HUES48 (cell line): ENCODE measurements around the gene SLC16A4.
"Not testable (repeated sequence)": the region's sequence is repeated elsewhere in the genome, so short reads cannot be mapped to it uniquely, and the experiment has no call there.

Experiments
- H3K27ac ChIP-seq: one replicate; pipeline ENCODE4 v1.7.0; 2013; ENCODE audit warnings: low read depth, low read length, inconsistent platforms
- H3K27me3 ChIP-seq: 2 replicates; pipeline ENCODE4 v1.6.1; 2013; ENCODE audit warnings: mild to moderate bottlenecking, low read length; ENCODE audit not compliant: control insufficient read depth, insufficient read depth
- H3K36me3 ChIP-seq: 2 replicates; pipeline ENCODE4 v1.6.1; 2013; ENCODE audit warnings: low read length; ENCODE audit not compliant: control insufficient read depth, insufficient read depth
- H3K4me1 ChIP-seq: 2 replicates; pipeline ENCODE4 v1.6.1; 2013; ENCODE audit warnings: mild to moderate bottlenecking, low read length; ENCODE audit not compliant: control insufficient read depth, insufficient read depth
- H3K4me3 ChIP-seq: 2 replicates; pipeline ENCODE4 v1.5.1; 2013; ENCODE audit warnings: mild to moderate bottlenecking, low read depth, low read length
- H3K9ac ChIP-seq: 2 replicates; pipeline ENCODE4 v1.6.1; 2013; ENCODE audit warnings: mild to moderate bottlenecking, low read depth, low read length, moderate library complexity
- H3K9me3 ChIP-seq: 2 replicates; pipeline ENCODE4 v1.6.1; 2013; ENCODE audit warnings: low read length; ENCODE audit not compliant: control insufficient read depth, insufficient read depth

The SLC16A4 gene

DNA sequence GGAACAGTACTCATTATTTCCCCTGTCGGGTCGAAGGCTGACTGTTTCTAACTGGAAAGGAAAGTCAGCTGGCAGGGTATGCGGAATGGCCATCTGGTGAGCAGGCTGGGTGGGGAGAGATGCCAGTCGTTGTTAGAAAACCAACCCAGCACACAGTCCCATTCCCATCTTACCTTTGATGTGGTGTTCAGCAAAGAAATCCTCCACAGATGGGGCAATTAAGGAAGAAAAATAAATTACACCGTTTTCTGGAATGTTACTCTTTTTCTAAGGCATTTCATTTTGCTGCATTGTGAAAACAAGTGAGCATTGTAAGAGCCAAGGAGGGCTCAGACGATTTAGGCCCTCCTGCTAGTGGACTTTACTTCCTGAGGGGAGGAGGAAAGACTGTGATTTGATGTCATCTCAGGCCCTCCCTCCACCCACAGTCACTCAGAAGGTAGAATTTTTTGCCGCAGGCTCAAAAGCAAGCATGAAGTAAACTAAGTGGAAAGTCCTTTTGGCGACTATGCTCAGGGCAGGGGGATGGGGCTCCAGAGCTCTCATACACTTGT, at the start of gene SLC16A4:
TSS of gene SLC16A4 (minus strand) at position 335 of the 554 bp plus-strand sequence. CDS start 1,703 bp downstream, outside the sequence.
- Histone ChIP-seq H3K36me3 (peaks cover 4% of the 10 kb centered on the region; the same call in 1 of the 2 replicates), H3K9me3 (no peaks in the 10 kb centered on the region), H3K9ac (no peak within 1 kb of the TSS), H3K27ac (peak within 1 kb of the TSS; percentile 36), H3K4me1 (peaks cover 17% of the 10 kb centered on the region), H3K4me3 (no peak within 1 kb of the TSS), H3K27me3 (no peaks in the 10 kb centered on the region)

DNA sequence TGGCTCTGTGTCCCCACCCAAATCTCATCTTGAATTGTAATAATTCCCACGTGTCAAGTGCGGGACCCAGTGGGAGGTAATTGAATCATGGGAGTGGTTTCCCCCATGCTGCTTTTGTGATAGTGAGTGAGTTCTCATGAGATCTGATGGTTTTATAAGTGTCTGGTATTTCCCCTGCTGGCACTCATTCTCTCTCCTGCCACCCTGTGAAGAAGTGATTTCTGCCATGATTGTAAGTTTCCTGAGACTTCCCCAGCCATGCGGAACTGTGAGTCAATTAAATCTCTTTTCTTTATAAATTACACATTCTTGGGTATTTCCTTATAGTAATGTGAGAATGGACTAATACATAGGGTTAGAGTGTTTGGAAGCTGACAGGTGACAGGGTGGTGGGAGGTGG, 49.0 kb upstream of the SLC16A4 start:
- H3K4me3 ChIP-seq, H3K27me3 ChIP-seq, H3K27ac ChIP-seq, H3K36me3 ChIP-seq, H3K9me3 ChIP-seq, H3K9ac ChIP-seq, H3K4me1 ChIP-seq: not testable (repeated sequence)

DNA sequence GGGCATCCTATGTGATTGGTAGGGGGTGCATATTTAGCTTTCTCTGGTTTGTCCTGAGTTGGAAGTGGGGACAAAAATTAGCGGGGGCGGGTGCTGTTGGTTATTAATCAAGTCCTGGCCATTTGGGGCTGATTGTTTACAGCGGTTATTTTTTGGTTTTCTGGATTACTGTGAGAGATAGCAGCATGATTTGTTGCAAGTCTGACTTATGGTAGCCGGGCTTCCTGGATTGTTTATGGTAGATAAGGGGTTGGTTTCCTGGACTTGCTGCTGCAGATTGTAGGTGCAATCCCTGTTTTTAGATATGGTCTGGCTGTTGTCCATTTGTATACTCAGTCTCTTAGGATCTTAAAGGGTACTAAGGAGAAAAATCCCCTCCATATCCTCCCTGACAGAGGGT, 48.1 kb upstream of the SLC16A4 start:
- Histone ChIP-seq H3K36me3 (no peaks in the 10 kb centered on the region), H3K9ac (no peak overlapping the region), H3K4me1 (peaks cover 5% of the 10 kb centered on the region), H3K27ac (no peak overlapping the region), H3K27me3 (no peaks in the 10 kb centered on the region), H3K4me3 (no peak overlapping the region), H3K9me3 (no peaks in the 10 kb centered on the region)

DNA sequence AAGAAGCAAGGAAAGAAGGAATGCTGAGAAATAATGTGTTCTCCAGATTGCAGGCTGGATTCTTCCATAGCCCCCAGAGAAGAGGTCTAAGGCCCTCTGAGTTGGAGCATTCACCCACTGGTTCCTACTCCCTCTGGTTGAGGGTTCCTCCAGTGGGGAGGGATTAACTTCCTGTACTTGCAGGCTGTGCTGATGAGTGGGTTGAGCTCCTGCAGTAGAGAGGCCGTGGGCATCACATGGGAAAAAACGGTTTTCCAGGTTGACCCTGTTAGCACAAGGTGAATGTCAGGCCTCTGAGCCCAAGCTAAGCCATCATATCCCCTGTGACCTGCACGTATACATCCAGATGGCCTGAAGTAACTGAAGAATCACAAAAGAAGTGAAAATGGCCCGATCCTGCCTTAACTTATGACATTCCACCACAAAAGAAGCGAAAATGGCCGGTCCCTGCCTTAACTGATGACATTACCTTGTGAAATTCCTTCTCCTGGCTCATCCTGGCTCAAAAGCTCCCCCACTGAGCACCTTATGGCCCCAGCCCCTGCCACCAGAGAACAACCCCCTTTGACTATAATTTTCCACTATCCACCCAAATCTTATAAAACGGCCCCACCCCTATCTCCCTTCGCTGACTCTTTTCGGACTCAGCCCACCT, 46.9 kb upstream of the SLC16A4 start:
- H3K27me3 ChIP-seq, H3K9ac ChIP-seq, H3K9me3 ChIP-seq, H3K36me3 ChIP-seq, H3K4me3 ChIP-seq: not testable (repeated sequence)
- peaks cover 11% of the 10 kb centered on the region for H3K4me1 ChIP-seq
- H3K27ac ChIP-seq = peak overlapping the region; percentile 57

DNA sequence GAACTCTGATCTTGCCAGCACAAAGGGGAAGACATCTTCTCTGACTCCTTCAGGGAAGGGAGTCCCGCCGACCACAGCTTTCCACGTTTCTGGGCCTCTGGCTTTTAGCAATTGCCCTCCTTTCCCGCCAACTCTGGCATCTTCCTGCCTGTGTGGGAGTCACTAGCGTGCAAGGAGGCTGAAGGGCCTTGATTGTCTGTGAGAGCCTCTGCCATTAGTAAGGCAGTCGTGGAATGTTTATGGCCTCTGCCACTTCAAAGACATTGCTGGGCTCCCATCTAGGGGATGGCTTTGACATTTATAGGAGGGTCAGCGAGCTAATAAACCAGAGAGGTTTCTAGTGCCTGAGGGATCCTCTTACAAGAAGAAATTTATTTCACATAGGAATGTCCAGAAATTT, 45.8 kb upstream of the SLC16A4 start:
- H3K36me3 ChIP-seq = no peaks in the 10 kb centered on the region

DNA sequence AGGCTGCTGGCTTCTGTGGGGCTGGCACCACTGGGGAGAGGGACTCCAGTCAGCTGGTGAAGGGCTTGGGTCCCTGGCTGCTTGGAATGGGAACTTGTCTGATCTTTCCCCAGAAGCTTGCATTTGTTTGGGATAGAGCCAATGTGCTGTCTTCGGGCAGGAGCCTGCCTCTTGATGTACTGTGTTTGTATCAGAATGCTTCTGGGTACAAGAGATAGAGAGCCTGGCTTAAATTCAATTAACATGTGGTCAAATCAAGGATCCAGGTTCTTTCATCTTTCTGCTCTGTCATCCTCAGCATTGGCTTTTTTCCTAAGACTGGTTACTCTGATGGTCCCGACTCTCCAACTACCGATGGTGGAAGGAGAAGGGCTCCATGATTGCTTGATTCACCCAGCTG, 44.1 kb upstream of the SLC16A4 start:
- Histone ChIP-seq H3K9ac (no peak overlapping the region), H3K4me1 (peaks cover 11% of the 10 kb centered on the region), H3K4me3 (no peak overlapping the region), H3K36me3 (no peaks in the 10 kb centered on the region), H3K9me3 (no peaks in the 10 kb centered on the region), H3K27ac (no peak overlapping the region), H3K27me3 (no peaks in the 10 kb centered on the region)

More for the DNA sequence above, 45.8 kb upstream of the SLC16A4 start:
- H3K27ac ChIP-seq = no peak overlapping the region
- no peak overlapping the region for H3K9ac ChIP-seq
- H3K4me1 ChIP-seq = peaks cover 11% of the 10 kb centered on the region
- no peaks in the 10 kb centered on the region for H3K27me3 ChIP-seq
- H3K9me3 ChIP-seq = no peaks in the 10 kb centered on the region
- H3K4me3 ChIP-seq = no peak overlapping the region

DNA sequence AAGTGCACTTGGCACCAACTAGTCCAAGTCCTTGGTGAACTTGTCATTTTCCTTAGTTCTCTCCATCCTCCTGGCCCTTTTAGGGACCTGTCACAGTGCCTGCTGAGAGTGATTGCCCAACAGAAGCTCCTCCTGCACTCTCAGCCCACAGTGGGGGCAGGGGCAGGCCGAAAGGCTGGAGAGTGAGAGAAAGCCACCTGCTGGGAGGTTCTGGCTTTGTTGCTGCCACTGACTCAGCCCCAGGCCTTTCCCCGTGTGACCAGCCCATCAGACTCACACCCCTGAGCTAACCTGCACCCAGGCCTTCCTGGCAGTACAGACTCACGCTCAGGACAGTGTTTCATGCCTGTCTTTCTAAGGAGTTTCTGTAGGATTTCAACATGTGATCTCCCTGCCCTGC, 43.0 kb upstream of the SLC16A4 start:
- no peak overlapping the region for H3K9ac ChIP-seq

DNA sequence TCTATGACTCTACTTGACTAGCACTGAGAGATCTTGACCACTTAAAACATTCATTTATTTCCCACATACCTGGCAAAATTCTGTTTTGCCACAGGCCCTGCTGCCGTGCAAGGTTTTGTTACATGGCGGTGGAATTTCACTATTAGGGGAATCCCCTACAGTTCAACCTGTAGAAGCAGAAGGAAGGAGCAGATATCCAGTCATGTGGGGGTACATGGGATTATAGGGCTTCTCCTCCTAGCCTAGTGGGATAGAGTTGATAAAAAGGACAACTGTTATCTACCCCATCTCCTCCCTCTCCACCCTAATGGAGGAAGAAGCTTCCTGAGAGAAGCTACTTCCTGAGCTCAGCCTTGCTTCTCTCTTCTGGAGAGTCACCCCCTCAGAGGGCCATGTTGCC, 42.4 kb upstream of the SLC16A4 start:
- Histone ChIP-seq H3K9ac (no peak overlapping the region), H3K4me3 (no peak overlapping the region), H3K4me1 (peaks cover 11% of the 10 kb centered on the region), H3K9me3 (no peaks in the 10 kb centered on the region), H3K27ac (no peak overlapping the region), H3K36me3 (no peaks in the 10 kb centered on the region), H3K27me3 (no peaks in the 10 kb centered on the region)

More for the DNA sequence above, 43.0 kb upstream of the SLC16A4 start:
- peak overlapping the region; percentile 51 for H3K27ac ChIP-seq
- H3K4me3 ChIP-seq = no peak overlapping the region
- H3K36me3 ChIP-seq = no peaks in the 10 kb centered on the region
- H3K27me3 ChIP-seq = no peaks in the 10 kb centered on the region
- peaks cover 11% of the 10 kb centered on the region for H3K4me1 ChIP-seq
- no peaks in the 10 kb centered on the region for H3K9me3 ChIP-seq

DNA sequence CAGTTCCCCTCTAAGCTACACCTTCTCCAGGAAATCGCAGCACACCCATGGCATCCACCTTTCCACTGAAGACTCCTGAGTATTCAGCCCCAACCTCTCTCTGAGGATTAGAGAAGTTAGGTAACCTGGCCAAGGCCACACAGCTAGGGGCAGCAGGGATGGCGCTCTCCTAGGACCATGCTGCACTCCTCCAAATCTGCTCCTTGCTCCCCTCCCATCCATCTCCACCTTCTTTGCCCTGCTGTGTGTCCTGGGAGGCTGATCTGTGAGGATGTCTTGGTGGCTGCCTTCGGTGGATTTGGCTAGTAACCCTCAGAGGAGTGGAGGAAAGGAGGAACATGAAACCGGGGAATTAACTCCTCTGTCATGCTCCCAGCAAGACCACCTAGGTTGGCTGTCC, 40.1 kb upstream of the SLC16A4 start:
- H3K4me3 ChIP-seq = no peak overlapping the region
- no peak overlapping the region for H3K9ac ChIP-seq
- no peaks in the 10 kb centered on the region for H3K27me3 ChIP-seq
- H3K27ac ChIP-seq = no peak overlapping the region
- no peaks in the 10 kb centered on the region for H3K36me3 ChIP-seq
- peaks cover 11% of the 10 kb centered on the region for H3K4me1 ChIP-seq
- no peaks in the 10 kb centered on the region for H3K9me3 ChIP-seq

DNA sequence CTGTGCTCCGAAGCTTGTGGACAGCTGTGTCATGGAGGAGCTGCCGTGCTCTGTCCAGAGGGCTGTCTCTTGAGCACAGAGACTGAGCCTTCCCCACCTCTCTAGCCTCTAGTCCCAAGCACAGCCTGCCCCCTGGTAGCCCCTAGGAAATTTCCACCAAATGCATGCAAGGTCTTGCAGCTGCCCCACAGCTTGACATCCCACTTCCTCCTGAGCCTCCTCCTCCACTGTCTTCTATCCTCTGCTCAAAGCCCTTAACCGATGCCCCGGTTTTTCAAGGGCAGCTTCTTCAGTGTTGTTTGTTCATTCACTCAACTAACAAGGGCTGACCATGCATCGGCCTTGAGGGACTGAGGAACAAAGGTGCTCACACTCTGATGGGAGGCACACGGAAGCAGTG, 39.5 kb upstream of the SLC16A4 start:
- peaks cover 11% of the 10 kb centered on the region for H3K4me1 ChIP-seq
- H3K27me3 ChIP-seq = no peaks in the 10 kb centered on the region
- H3K4me3 ChIP-seq = no peak overlapping the region
- H3K9me3 ChIP-seq = no peaks in the 10 kb centered on the region
- no peak overlapping the region for H3K27ac ChIP-seq
- H3K9ac ChIP-seq = no peak overlapping the region
- no peaks in the 10 kb centered on the region for H3K36me3 ChIP-seq

DNA sequence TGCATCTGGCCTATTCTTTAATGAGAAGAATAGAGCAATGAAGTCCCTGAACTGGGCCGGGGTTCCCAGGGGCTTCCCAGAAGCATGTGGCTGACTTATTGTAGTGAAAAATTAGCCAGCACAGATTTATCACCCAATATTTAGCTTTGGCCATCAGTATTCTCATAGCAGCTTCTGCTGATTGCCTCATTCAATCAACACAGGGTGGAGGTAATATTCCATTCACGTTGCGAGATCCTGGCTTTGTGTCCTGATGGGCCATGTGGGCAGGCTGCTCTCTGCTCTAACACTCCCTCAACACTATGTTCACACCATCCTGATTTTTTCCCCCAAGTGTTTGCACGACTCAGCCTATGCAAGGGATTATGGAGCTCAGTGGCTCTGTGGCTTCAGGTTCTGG, 38.1 kb upstream of the SLC16A4 start:
- H3K9ac ChIP-seq = no peak overlapping the region
- no peaks in the 10 kb centered on the region for H3K36me3 ChIP-seq
- H3K27me3 ChIP-seq = no peaks in the 10 kb centered on the region
- H3K4me3 ChIP-seq = no peak overlapping the region
- H3K9me3 ChIP-seq = no peaks in the 10 kb centered on the region
- peaks cover 6% of the 10 kb centered on the region for H3K4me1 ChIP-seq
- no peak overlapping the region for H3K27ac ChIP-seq
